ENCODE data around the gene RUFY3.

Gene RUFY3

DNA sequence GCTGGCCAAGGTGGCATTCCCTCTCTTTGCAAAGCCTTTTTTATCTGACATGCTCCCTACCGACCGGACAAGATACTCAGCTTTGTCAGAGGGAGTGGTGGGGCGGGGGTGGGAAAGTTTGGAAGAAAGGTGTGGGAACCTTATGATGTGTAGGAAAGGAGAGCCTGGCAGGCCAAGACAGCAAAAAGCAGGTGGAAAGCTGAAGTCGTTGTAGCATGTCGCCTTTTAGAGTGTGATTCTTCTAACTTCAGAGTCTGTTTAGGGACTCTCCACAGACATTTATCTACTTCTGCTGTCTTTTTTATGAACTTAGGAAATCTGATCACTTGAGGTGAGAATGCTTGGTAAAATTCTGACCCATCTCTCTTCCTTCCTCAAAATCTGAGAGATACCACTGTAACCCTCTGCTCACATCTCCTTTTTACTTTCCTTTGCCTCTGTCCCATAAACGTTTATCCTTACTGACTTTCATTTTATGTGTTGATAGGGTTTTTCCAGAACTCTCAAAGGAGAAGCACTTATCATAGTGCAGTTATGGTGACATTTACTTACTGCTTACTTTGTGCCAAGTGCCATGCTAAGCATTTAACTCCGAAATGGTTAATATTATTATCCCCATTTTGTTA is 8.2 kb upstream of the RUFY3 start:
- Histone ChIP-seq H3K4me1 (ENCODE audit: control insufficient read depth, low read length) (peaks cover 71% of the 10 kb centered on the region), H3K4me2 (ENCODE audit: low read length) (peak overlapping the region; percentile 71), H4K20me1 (ENCODE audit: control insufficient read depth, insufficient read depth, low read depth, low read length) (no peaks in the 10 kb centered on the region), H3K9me2 (replicated peaks; ENCODE audit: control insufficient read depth, low read length) (no peaks in the 10 kb centered on the region), H3K79me2 (ENCODE audit: control insufficient read depth, low read length) (peaks cover 97% of the 10 kb centered on the region), H3K27me3 (ENCODE audit: control insufficient read depth, low read length) (no peaks in the 10 kb centered on the region), H3K36me3 (ENCODE audit: control insufficient read depth, low read length) (peaks cover 4% of the 10 kb centered on the region; the same call in 1 of the 2 replicates), H3K9me3 (ENCODE audit: control insufficient read depth, insufficient read depth, low read length) (no peaks in the 10 kb centered on the region), H3K4me3 (ENCODE audit: low read length) (peak overlapping the region; percentile 56), H3F3A (ENCODE audit: control insufficient read depth, insufficient read depth) (no peaks in the 10 kb centered on the region), H3K27ac (ENCODE audit: low read depth, low read length) (peak overlapping the region; percentile 42)
- no peak for TF ChIP-seq EZH2phosphoT487 (IDR thresholded peaks at IDR 0.05; ENCODE audit: borderline replicate concordance, low read length)
- no peak for TF ChIP-seq CTCF (IDR thresholded peaks at IDR 0.05; ENCODE audit: low read depth, low read length, poor library complexity, severe bottlenecking)

GRCh38 chr4:70714079-70714887 is 7.5 kb upstream of the RUFY3 start:
- Histone ChIP-seq H3K4me1 (ENCODE audit: control insufficient read depth, low read length) (peaks cover 64% of the 10 kb centered on the region), H3F3A (ENCODE audit: control insufficient read depth, insufficient read depth) (no peaks in the 10 kb centered on the region), H3K9me2 (replicated peaks; ENCODE audit: control insufficient read depth, low read length) (no peaks in the 10 kb centered on the region), H3K79me2 (ENCODE audit: control insufficient read depth, low read length) (peaks cover 97% of the 10 kb centered on the region), H3K9me3 (ENCODE audit: control insufficient read depth, insufficient read depth, low read length) (no peaks in the 10 kb centered on the region), H3K27me3 (ENCODE audit: control insufficient read depth, low read length) (no peaks in the 10 kb centered on the region), H3K36me3 (ENCODE audit: control insufficient read depth, low read length) (peaks cover 4% of the 10 kb centered on the region; the same call in 1 of the 2 replicates), H3K4me3 (ENCODE audit: low read length) (peak overlapping the region; percentile 56), H3K27ac (ENCODE audit: low read depth, low read length) (no peak overlapping the region), H3K4me2 (ENCODE audit: low read length) (peak overlapping the region; percentile 71), H4K20me1 (ENCODE audit: control insufficient read depth, insufficient read depth, low read depth, low read length) (no peaks in the 10 kb centered on the region)
- TF ChIP-seq CTCF (IDR thresholded peaks at IDR 0.05; ENCODE audit: low read depth, low read length, poor library complexity, severe bottlenecking) = no peak
- no peak for TF ChIP-seq EZH2phosphoT487 (IDR thresholded peaks at IDR 0.05; ENCODE audit: borderline replicate concordance, low read length)

DNA sequence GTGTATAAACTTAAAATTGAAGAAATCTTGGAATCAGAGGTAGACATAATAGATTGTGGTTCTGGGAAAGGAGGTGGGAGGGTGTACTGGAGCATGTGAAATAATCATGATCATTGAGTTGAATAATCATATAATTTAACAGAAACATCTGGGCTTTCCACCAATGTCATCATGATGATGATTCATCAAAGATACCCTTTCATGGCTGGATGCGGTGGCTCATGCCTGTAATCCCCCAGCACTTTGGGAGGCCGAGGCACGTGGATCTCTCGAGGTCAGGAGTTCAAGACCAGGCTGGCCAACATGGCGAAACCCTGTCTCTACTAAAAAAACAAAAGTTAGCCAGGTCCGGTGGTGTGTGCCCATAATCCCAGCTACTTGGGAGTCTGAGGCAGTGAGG is 6.7 kb upstream of the RUFY3 start:
- H3F3A ChIP-seq (ENCODE audit: control insufficient read depth, insufficient read depth) = no peaks in the 10 kb centered on the region
- peaks cover 97% of the 10 kb centered on the region for H3K79me2 ChIP-seq (ENCODE audit: control insufficient read depth, low read length)
- H3K4me2 ChIP-seq (ENCODE audit: low read length) = peak overlapping the region; percentile 71
- no peaks in the 10 kb centered on the region for H4K20me1 ChIP-seq (ENCODE audit: control insufficient read depth, insufficient read depth, low read depth, low read length)
- no peaks in the 10 kb centered on the region for H3K9me3 ChIP-seq (ENCODE audit: control insufficient read depth, insufficient read depth, low read length)
- no peak for TF ChIP-seq EZH2phosphoT487 (IDR thresholded peaks at IDR 0.05; ENCODE audit: borderline replicate concordance, low read length)
- TF ChIP-seq CTCF (IDR thresholded peaks at IDR 0.05; ENCODE audit: low read depth, low read length, poor library complexity, severe bottlenecking) = no peak
- no peak overlapping the region for H3K27ac ChIP-seq (ENCODE audit: low read depth, low read length)
- H3K36me3 ChIP-seq (ENCODE audit: control insufficient read depth, low read length) = no peaks in the 10 kb centered on the region
- no peaks in the 10 kb centered on the region for H3K27me3 ChIP-seq (ENCODE audit: control insufficient read depth, low read length)
- peaks cover 56% of the 10 kb centered on the region for H3K4me1 ChIP-seq (ENCODE audit: control insufficient read depth, low read length)
- H3K9me2 ChIP-seq (replicated peaks; ENCODE audit: control insufficient read depth, low read length) = no peaks in the 10 kb centered on the region
- peak overlapping the region; percentile 56 for H3K4me3 ChIP-seq (ENCODE audit: low read length)

Data from DOHH2 (cell line).